Astrocyte (in vitro differentiated cells and primary cell): ENCODE data around the gene PSRC1. TPM values are rescaled to one million over a fixed set of nuclear protein-coding genes. Genes with fewer than 3 reads are reported as not detected.

Source experiments
- DNase-seq: peaks from one replicate; pipeline ENCODE4 v3.0.0-alpha.2; 2010; ENCODE audit warnings: low read depth
- FAIRE-seq: peaks from 2 replicates; lab custom pipeline; 2011; peaks lifted over from hg19 to GRCh38; lab: Jason Lieb, UNC
- H2AFZ ChIP-seq: 2 replicates; pipeline ENCODE4 v1.6.0; 2012; ENCODE audit warnings: low read depth, low read length, inconsistent platforms
- H3K27ac ChIP-seq: 2 replicates; pipeline ENCODE4 v1.5.1; 2011; ENCODE audit warnings: low read depth, low read length, inconsistent platforms
- H3K27me3 ChIP-seq: 2 replicates; pipeline ENCODE4 v1.6.0; 2011; ENCODE audit warnings: low read length, inconsistent platforms; ENCODE audit not compliant: insufficient read depth
- H3K36me3 ChIP-seq: 2 replicates; pipeline ENCODE4 v1.5.1; 2011; ENCODE audit warnings: low read length, inconsistent platforms; ENCODE audit not compliant: insufficient read depth
- H3K4me1 ChIP-seq: 2 replicates; pipeline ENCODE4 v1.5.1; 2011; ENCODE audit warnings: low read length, inconsistent platforms; ENCODE audit not compliant: insufficient read depth
- H3K4me2 ChIP-seq: 2 replicates; pipeline ENCODE4 v1.6.0; 2012; ENCODE audit warnings: low read length, inconsistent platforms
- H3K4me3 ChIP-seq: 2 replicates; pipeline ENCODE4 v1.5.1; 2011; ENCODE audit warnings: low read depth, mild to moderate bottlenecking, low read length, inconsistent platforms; ENCODE audit not compliant: insufficient read depth
- H3K79me2 ChIP-seq: 2 replicates; pipeline ENCODE4 v1.6.0; 2012; ENCODE audit warnings: mild to moderate bottlenecking, low read length, inconsistent platforms; ENCODE audit not compliant: insufficient read depth
- H3K9ac ChIP-seq: 2 replicates; pipeline ENCODE4 v1.6.0; 2012; ENCODE audit warnings: mild to moderate bottlenecking, low read length, inconsistent platforms
- H3K9me3 ChIP-seq: 2 replicates; pipeline ENCODE4 v1.5.1; 2012; ENCODE audit warnings: low read depth, mild to moderate bottlenecking, low read length, inconsistent platforms; ENCODE audit not compliant: insufficient read depth
- H4K20me1 ChIP-seq: 2 replicates; pipeline ENCODE4 v1.6.0; 2012; ENCODE audit warnings: low read length, inconsistent platforms; ENCODE audit not compliant: insufficient read depth
- H3K27ac Mint-ChIP-seq: one replicate; pipeline ENCODE4 v1.8.0; 2021; ENCODE audit warnings: mild to moderate bottlenecking, mixed read lengths; ENCODE audit not compliant: unreplicated experiment
- H3K27me3 Mint-ChIP-seq: one replicate; pipeline ENCODE4 v1.8.0; 2021; ENCODE audit warnings: low read depth, mixed read lengths; ENCODE audit not compliant: unreplicated experiment
- H3K36me3 Mint-ChIP-seq: one replicate; pipeline ENCODE4 v1.8.0; 2021; ENCODE audit warnings: low read depth, mixed read lengths; ENCODE audit not compliant: unreplicated experiment
- H3K4me1 Mint-ChIP-seq: one replicate; pipeline ENCODE4 v1.8.0; 2021; ENCODE audit warnings: low read depth, mixed read lengths; ENCODE audit not compliant: unreplicated experiment
- H3K4me3 Mint-ChIP-seq: one replicate; pipeline ENCODE4 v1.8.0; 2021; ENCODE audit warnings: mild to moderate bottlenecking, moderate library complexity, mixed read lengths; ENCODE audit not compliant: unreplicated experiment
- H3K9me3 Mint-ChIP-seq: one replicate; pipeline ENCODE4 v1.8.0; 2021; ENCODE audit warnings: mild to moderate bottlenecking, mixed read lengths; ENCODE audit not compliant: unreplicated experiment
- EZH2 ChIP-seq: IDR thresholded peaks from 2 replicates; pipeline ENCODE4 v1.6.1; 2012; ENCODE audit warnings: mild to moderate bottlenecking, low read length, inconsistent platforms; ENCODE audit not compliant: insufficient read depth
- total RNA-seq: library from RNA; stranded (reverse); gene quantifications from 2 replicates; pipeline ENCODE4 v1.2.1, GENCODE V29; 2021
- TF ChIP-seq, protein P1 (sequence below): IDR thresholded peaks from 2 replicates; pipeline ENCODE4 v1.5.1; 2011; ENCODE audit warnings: low read depth, mild to moderate bottlenecking, inconsistent platforms, low read length, moderate library complexity; ENCODE audit not compliant: insufficient read depth

The PSRC1 gene
- total RNA-seq, 1 donor from 2014 or later, result 7.7 TPM

GRCh38 chr1:109252893-109253802, 29.8 kb downstream of the PSRC1 start:
- Mint-ChIP-seq H3K4me1 (peaks cover 16% of the 10 kb centered on the region), H3K9me3 (no peaks in the 10 kb centered on the region), H3K36me3 (peaks cover 9% of the 10 kb centered on the region), H3K27ac (peak overlapping the region; percentile 41), H3K27me3 (peaks cover 2% of the 10 kb centered on the region), H3K4me3 (no peak overlapping the region)
- TF ChIP-seq, protein P1, sequence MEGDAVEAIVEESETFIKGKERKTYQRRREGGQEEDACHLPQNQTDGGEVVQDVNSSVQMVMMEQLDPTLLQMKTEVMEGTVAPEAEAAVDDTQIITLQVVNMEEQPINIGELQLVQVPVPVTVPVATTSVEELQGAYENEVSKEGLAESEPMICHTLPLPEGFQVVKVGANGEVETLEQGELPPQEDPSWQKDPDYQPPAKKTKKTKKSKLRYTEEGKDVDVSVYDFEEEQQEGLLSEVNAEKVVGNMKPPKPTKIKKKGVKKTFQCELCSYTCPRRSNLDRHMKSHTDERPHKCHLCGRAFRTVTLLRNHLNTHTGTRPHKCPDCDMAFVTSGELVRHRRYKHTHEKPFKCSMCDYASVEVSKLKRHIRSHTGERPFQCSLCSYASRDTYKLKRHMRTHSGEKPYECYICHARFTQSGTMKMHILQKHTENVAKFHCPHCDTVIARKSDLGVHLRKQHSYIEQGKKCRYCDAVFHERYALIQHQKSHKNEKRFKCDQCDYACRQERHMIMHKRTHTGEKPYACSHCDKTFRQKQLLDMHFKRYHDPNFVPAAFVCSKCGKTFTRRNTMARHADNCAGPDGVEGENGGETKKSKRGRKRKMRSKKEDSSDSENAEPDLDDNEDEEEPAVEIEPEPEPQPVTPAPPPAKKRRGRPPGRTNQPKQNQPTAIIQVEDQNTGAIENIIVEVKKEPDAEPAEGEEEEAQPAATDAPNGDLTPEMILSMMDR, result no peak
- no peak for TF ChIP-seq EZH2
- peak overlapping the region; percentile 28 for H3K9ac ChIP-seq
- peak overlapping the region; percentile 54 for H3K4me2 ChIP-seq
- H2AFZ ChIP-seq, result peak overlapping the region; percentile 54
- no peak for FAIRE-seq
- no peaks in the 10 kb centered on the region for H3K36me3 ChIP-seq
- H3K4me3 ChIP-seq, result no peak overlapping the region
- H3K27me3 ChIP-seq, result no peaks in the 10 kb centered on the region
- H4K20me1 ChIP-seq, result no peaks in the 10 kb centered on the region
- no peaks in the 10 kb centered on the region for H3K9me3 ChIP-seq
- H3K79me2 ChIP-seq, result peaks cover 4% of the 10 kb centered on the region
- H3K4me1 ChIP-seq, result peaks cover 30% of the 10 kb centered on the region
- peak overlapping the region; percentile 26 for H3K27ac ChIP-seq
- DNase-seq, result no peak

GRCh38 chr1:109252167-109252892, 30.6 kb downstream of the PSRC1 start:
- H3K27me3 Mint-ChIP-seq, result peaks cover 2% of the 10 kb centered on the region
- FAIRE-seq, result no peak

More at GRCh38 chr1:109252167-109252892, 30.6 kb downstream of the PSRC1 start:
- H3K9me3 Mint-ChIP-seq, result no peaks in the 10 kb centered on the region
- H3K4me1 ChIP-seq, result peaks cover 26% of the 10 kb centered on the region
- peaks cover 15% of the 10 kb centered on the region for H3K4me1 Mint-ChIP-seq
- H3K27ac ChIP-seq, result no peak overlapping the region
- TF ChIP-seq, protein P1, result no peak
- TF ChIP-seq EZH2, result no peak
- no peaks in the 10 kb centered on the region for H3K9me3 ChIP-seq
- H3K4me3 Mint-ChIP-seq, result no peak overlapping the region
- H2AFZ ChIP-seq, result no peak overlapping the region
- H4K20me1 ChIP-seq, result no peaks in the 10 kb centered on the region
- no peak overlapping the region for H3K9ac ChIP-seq
- peaks cover 9% of the 10 kb centered on the region for H3K36me3 Mint-ChIP-seq
- H3K27me3 ChIP-seq, result no peaks in the 10 kb centered on the region
- H3K36me3 ChIP-seq, result no peaks in the 10 kb centered on the region
- H3K4me2 ChIP-seq, result no peak overlapping the region
- no peak for DNase-seq
- H3K4me3 ChIP-seq, result no peak overlapping the region
- H3K79me2 ChIP-seq, result peaks cover 4% of the 10 kb centered on the region
- H3K27ac Mint-ChIP-seq, result no peak overlapping the region
